HG02571 (cell line): Measurements from ENCODE around the gene KCNIP2.

Experiments
- ATAC-seq: cut with Tn5 transposase; IDR thresholded peaks from one replicate; pipeline ENCODE4 v1.9.1; 2021; ENCODE audit warnings: mild to moderate bottlenecking, moderate library complexity; ENCODE audit not compliant: unreplicated experiment

The KCNIP2 gene

GRCh38 chr10:101785801-101786200 is 57.8 kb downstream of the KCNIP2 start:
- no peak for ATAC-seq

- no peak for ATAC-seq
Measured at GRCh38 chr10:101784558-101784957, 59.0 kb downstream of the KCNIP2 start.

GRCh38 chr10:101783736-101784118 is 59.9 kb downstream of the KCNIP2 start:
- ATAC-seq, result no peak

- ATAC-seq, result peak; percentile 60
Measured at GRCh38 chr10:101782811-101783735, 60.5 kb downstream of the KCNIP2 start, which contains the start of gene NPM3. TSS of gene NPM3 (minus strand) at chr10:101783446. CDS start at chr10:101783390, 56 bp downstream.

- ATAC-seq, result no peak
Measured at GRCh38 chr10:101781984-101782810, 61.4 kb downstream of the KCNIP2 start.

GRCh38 chr10:101781655-101781983 is 62.0 kb downstream of the KCNIP2 start:
- ATAC-seq, result no peak

- no peak for ATAC-seq
Measured at GRCh38 chr10:101780818-101781654, 62.6 kb downstream of the KCNIP2 start.

GRCh38 chr10:101780187-101780817 is 63.3 kb downstream of the KCNIP2 start:
- no peak for ATAC-seq

- no peak for ATAC-seq
Measured at GRCh38 chr10:101779544-101780186, 63.9 kb downstream of the KCNIP2 start.

GRCh38 chr10:101778781-101779543 is 64.6 kb downstream of the KCNIP2 start:
- ATAC-seq, result no peak

- no peak for ATAC-seq
Measured at GRCh38 chr10:101778151-101778780, 65.3 kb downstream of the KCNIP2 start.

GRCh38 chr10:101777619-101778145 is 65.9 kb downstream of the KCNIP2 start:
- ATAC-seq, result no peak

GRCh38 chr10:101776161-101776817 is 67.3 kb downstream of the KCNIP2 start:
- no peak for ATAC-seq
